ENCODE measurements around the gene NPAS1. TPM values are rescaled to one million over a fixed set of nuclear protein-coding genes. Genes with fewer than 3 reads are reported as not detected.
"Not testable (repeated sequence)": the region's sequence is repeated elsewhere in the genome, so short reads cannot be mapped to it uniquely, and the experiment has no call there.

The NPAS1 gene
- total RNA-seq, 1 experiment from 2014 or later, result 1.2 TPM

DNA sequence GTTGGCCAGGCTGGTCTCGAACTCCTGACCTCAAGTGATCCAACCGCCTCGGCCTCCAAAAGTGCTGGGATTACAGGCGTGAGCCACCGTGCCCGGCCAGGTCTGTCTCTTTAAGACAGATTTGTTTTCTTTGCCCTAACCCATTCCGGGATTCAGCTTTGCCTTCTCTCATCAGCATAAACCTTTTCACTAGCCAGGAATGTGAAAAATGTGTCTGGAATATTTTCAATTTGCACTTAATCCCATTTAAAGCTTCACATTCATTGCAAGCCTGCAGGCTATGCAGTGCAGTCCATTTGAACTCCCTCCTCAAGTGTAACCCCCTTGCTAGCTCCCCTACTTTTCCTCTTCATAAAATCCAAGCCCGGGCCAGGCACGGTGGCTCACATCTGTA, 29.7 kb downstream of the NPAS1 start:
- TF ChIP-seq CTCF (IDR thresholded peaks at IDR 0.05; ENCODE audit: unreplicated experiment), result no peak
- peaks cover 28% of the 10 kb centered on the region for H3K27me3 Mint-ChIP-seq (ENCODE audit: unreplicated experiment)
- H3K4me3 Mint-ChIP-seq (ENCODE audit: low read depth, unreplicated experiment), result peak overlapping the region; percentile 93
- H3K36me3 Mint-ChIP-seq (ENCODE audit: insufficient read depth, unreplicated experiment), result peaks cover 25% of the 10 kb centered on the region
- H3K4me1 Mint-ChIP-seq (ENCODE audit: low read depth, unreplicated experiment), result no peaks in the 10 kb centered on the region
- H3K27ac Mint-ChIP-seq (ENCODE audit: unreplicated experiment), result no peak overlapping the region
- H3K9me3 Mint-ChIP-seq (ENCODE audit: low read depth, unreplicated experiment), result no peaks in the 10 kb centered on the region
- DNase-seq, result no peak
- no TSS peak for BruUV-seq (replicated peaks)
- CTCF ChIA-PET, result interaction anchor here (0.9 to 1.0 kb wide), 2 partner anchors 10 to 421 kb away, joined by 3 read pairs; no protein-coding TSS in a partner anchor
- intact Hi-C loops (cut with micrococcal nuclease; ENCODE audit: unreplicated experiment), result no loop called here

GRCh38 chr19:47050562-47050961, 30.9 kb downstream of the NPAS1 start:
- H3K27ac Mint-ChIP-seq (ENCODE audit: unreplicated experiment); H3K4me1 Mint-ChIP-seq (ENCODE audit: low read depth, unreplicated experiment); BruUV-seq (replicated peaks); CTCF ChIA-PET; DNase-seq; intact Hi-C loops (cut with micrococcal nuclease; ENCODE audit: unreplicated experiment); H3K4me3 Mint-ChIP-seq (ENCODE audit: low read depth, unreplicated experiment); H3K9me3 Mint-ChIP-seq (ENCODE audit: low read depth, unreplicated experiment): not testable (repeated sequence)
- Mint-ChIP-seq H3K36me3 (ENCODE audit: insufficient read depth, unreplicated experiment) (peaks cover 25% of the 10 kb centered on the region), H3K27me3 (ENCODE audit: unreplicated experiment) (peaks cover 37% of the 10 kb centered on the region)

- Mint-ChIP-seq H3K27ac (ENCODE audit: unreplicated experiment) (no peak overlapping the region), H3K4me1 (ENCODE audit: low read depth, unreplicated experiment) (no peaks in the 10 kb centered on the region), H3K4me3 (ENCODE audit: low read depth, unreplicated experiment) (no peak overlapping the region), H3K36me3 (ENCODE audit: insufficient read depth, unreplicated experiment) (no peaks in the 10 kb centered on the region), H3K9me3 (ENCODE audit: low read depth, unreplicated experiment) (no peaks in the 10 kb centered on the region), H3K27me3 (ENCODE audit: unreplicated experiment) (peaks cover 35% of the 10 kb centered on the region)
- intact Hi-C loops (cut with micrococcal nuclease; ENCODE audit: unreplicated experiment), result no loop called here
- DNase-seq, result no peak
- CTCF ChIA-PET, result no interaction called here
- BruUV-seq (replicated peaks), result no TSS peak
- no peak for TF ChIP-seq CTCF (IDR thresholded peaks at IDR 0.05; ENCODE audit: unreplicated experiment)
Observed at GRCh38 chr19:47056411-47056810, 36.8 kb downstream of the NPAS1 start.

DNA sequence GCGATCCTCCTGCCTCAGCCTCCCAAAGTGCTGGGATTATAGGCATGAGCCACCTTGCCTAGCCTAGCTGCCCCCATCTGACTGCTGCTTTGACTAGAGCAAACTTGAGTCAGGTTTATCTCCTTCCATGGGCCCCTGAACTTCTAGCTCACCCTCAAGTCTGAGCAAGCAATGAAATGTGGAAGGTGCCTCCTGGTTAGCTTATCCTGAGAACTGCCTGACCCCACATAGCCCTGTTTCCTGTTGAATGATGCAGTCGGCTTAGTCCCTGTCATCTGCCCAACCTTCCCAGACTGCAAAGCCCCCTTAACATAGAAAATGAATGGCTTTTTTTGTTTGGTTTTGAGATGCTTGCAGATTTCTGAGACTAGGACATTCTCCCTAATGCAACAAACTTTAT, 37.7 kb downstream of the NPAS1 start:
- TF ChIP-seq CTCF (IDR thresholded peaks at IDR 0.05; ENCODE audit: unreplicated experiment), result no peak
- H3K4me1 Mint-ChIP-seq (ENCODE audit: low read depth, unreplicated experiment), result no peaks in the 10 kb centered on the region
- intact Hi-C loops (cut with micrococcal nuclease; ENCODE audit: unreplicated experiment), result no loop called here
- BruUV-seq (replicated peaks), result no TSS peak
- no peak overlapping the region for H3K27ac Mint-ChIP-seq (ENCODE audit: unreplicated experiment)
- H3K4me3 Mint-ChIP-seq (ENCODE audit: low read depth, unreplicated experiment), result no peak overlapping the region
- no peaks in the 10 kb centered on the region for H3K9me3 Mint-ChIP-seq (ENCODE audit: low read depth, unreplicated experiment)
- H3K36me3 Mint-ChIP-seq (ENCODE audit: insufficient read depth, unreplicated experiment), result peaks cover 5% of the 10 kb centered on the region
- peaks cover 26% of the 10 kb centered on the region for H3K27me3 Mint-ChIP-seq (ENCODE audit: unreplicated experiment)
- CTCF ChIA-PET, result interaction anchor here (0.7 to 1.4 kb wide), 2 partner anchors 10 to 21 kb away, joined by 3 read pairs; no protein-coding TSS in a partner anchor
- DNase-seq, result no peak

DNA sequence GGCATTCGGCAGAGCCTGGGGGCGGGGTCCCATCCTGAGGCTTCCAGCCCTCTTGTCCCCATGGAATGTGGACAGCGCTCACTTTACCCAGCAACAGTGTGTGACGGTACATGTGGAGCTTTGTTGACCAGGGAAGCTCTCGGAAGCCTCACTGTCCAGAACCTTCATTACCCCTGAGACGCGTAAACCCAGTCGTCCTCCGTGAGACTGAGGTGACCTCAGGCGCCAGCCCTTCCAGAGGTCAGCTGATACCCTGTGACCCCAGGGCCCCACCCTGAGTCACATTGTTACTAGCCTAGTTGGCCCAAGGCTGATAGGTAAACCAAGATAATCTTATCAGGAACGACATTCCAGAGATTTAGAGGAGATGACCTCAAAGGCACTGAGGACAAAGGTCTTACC, 39.0 kb downstream of the NPAS1 start:
- no peaks in the 10 kb centered on the region for H3K9me3 Mint-ChIP-seq (ENCODE audit: low read depth, unreplicated experiment)
- CTCF ChIA-PET, result interaction anchor here (0.6 to 0.9 kb wide), 5 partner anchors 9 to 648 kb away, joined by 3 read pairs; partner anchors contain the start of gene TMEM160
- DNase-seq, result no peak
- H3K4me3 Mint-ChIP-seq (ENCODE audit: low read depth, unreplicated experiment), result no peak overlapping the region
- BruUV-seq (replicated peaks), result no TSS peak
- intact Hi-C loops (cut with micrococcal nuclease; ENCODE audit: unreplicated experiment), result no loop called here
- no peak for TF ChIP-seq CTCF (IDR thresholded peaks at IDR 0.05; ENCODE audit: unreplicated experiment)
- peaks cover 5% of the 10 kb centered on the region for H3K36me3 Mint-ChIP-seq (ENCODE audit: insufficient read depth, unreplicated experiment)
- no peaks in the 10 kb centered on the region for H3K4me1 Mint-ChIP-seq (ENCODE audit: low read depth, unreplicated experiment)
- peaks cover 16% of the 10 kb centered on the region for H3K27me3 Mint-ChIP-seq (ENCODE audit: unreplicated experiment)
- H3K27ac Mint-ChIP-seq (ENCODE audit: unreplicated experiment), result no peak overlapping the region

All from Calu3 (cell line).